Measurements from ENCODE around the gene ST3GAL2.

GRCh38 chr16:70388006-70388680 lies 50.8 kb downstream of the ST3GAL2 start:
- TF ChIP-seq ZNF512 (CRISPR knock-in tag; IDR thresholded peaks at IDR 0.05; ENCODE audit: borderline replicate concordance) (no peak), CTCF (IDR thresholded peaks at IDR 0.05) (no peak), CREM (CRISPR knock-in tag; IDR thresholded peaks at IDR 0.05) (no peak), ZNF121 (CRISPR knock-in tag; IDR thresholded peaks at IDR 0.05) (no peak), ZNF263 (CRISPR knock-in tag; IDR thresholded peaks at IDR 0.05; ENCODE audit: low read depth) (no peak), ZNF416 (CRISPR knock-in tag; IDR thresholded peaks at IDR 0.05) (no peak), STAT6 (CRISPR knock-in tag; conservative IDR thresholded peaks at IDR 0.05; ENCODE audit: low read depth) (no peak)

Measured in WTC11 (cell line).